NCI-H1417 (cell line): Measurements from ENCODE around the gene EBF3.

Source experiments
- DNase-seq, 3 experiments: peaks; one replicate each; lab custom pipeline; 2025; lab: John Stamatoyannopoulos, UW

Gene EBF3

DNA sequence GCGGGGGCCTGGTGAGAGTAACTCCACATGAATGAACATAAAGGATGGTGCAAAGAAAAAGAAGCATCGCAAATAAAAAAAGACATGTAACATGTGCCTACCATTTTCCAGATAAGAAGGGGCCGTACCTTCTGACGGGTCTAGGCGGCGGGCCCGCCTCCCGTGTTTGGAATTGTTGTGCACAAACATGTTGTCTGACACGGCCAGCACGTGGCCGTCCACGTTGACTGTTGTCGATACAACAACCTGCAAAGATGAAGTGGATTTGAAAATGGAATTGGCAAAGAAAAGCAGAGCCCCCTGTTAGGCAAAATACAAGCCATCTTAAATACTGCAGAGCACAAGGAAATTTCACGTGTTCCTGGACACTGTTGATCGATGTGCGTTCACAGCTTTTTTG lies 90.7 kb downstream of the EBF3 start:
- DNase-seq, result no peak

DNA sequence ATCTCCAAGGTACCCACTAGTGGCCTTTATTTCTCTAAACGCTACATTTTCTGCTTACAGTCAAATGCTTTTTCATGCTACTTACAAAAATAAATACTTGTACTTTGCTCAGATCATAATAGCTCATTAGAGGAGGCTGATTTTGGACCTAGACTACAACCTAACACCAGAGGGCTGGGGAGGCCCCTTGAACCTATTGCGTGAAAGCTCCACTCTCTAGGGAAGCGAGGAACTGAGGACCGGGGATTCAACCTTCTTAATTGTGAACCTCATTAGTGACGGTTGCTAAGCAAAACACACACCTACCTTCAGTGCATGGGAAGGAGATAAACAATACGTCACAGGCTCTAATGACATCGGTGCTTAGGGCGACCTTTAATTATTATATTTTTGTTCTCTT lies 92.1 kb downstream of the EBF3 start:
- DNase-seq, result peak in 1 of 3 experiments; percentile 68

DNA sequence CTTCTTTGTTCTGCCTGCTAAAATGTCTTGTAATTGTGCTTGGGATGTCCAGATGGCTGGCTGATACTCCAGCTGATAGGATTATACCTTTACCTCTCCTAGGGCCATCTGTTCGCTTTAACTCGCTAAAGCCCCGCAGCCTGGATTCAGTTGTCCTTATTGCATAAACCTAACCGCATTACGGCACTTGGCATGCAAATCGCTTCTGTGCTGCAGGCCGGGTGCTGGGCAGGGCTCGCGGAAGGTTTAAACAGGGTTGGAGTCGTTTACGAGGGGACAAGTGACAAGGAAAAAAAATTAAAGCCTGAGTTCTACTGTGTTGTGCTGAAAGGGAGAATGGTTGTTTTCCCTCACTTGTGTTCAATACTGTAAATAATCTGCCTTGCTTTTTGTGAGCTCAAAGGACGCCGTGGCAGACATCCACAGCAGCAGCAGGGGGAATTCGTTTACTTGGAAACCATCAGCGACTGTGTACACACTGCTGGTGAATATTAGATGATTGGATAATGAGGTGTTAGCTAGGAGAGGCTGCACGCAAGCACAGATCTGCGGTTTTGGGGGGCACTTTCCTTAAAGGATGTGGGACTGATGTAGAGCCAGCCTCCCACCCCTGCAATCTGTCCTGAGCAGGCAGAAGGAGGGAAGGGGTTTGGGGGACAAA lies 93.0 kb downstream of the EBF3 start:
- peak in 2 of 3 experiments; percentile 78 to 87 for DNase-seq

DNA sequence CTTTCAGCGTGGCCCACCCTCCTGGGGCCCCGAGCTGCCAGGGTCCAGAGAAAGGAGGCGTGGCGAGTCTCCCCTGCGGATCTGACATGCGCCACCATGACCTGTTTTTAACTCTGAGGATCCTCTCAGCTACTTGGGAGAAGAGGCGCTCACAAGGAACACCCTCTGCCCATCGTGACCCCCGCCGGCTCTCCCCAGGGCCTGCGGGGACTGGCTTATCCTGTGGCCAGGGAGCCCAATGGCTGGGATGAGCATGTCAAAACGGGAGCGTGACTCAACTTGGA lies 93.7 kb downstream of the EBF3 start:
- no peak for DNase-seq

DNA sequence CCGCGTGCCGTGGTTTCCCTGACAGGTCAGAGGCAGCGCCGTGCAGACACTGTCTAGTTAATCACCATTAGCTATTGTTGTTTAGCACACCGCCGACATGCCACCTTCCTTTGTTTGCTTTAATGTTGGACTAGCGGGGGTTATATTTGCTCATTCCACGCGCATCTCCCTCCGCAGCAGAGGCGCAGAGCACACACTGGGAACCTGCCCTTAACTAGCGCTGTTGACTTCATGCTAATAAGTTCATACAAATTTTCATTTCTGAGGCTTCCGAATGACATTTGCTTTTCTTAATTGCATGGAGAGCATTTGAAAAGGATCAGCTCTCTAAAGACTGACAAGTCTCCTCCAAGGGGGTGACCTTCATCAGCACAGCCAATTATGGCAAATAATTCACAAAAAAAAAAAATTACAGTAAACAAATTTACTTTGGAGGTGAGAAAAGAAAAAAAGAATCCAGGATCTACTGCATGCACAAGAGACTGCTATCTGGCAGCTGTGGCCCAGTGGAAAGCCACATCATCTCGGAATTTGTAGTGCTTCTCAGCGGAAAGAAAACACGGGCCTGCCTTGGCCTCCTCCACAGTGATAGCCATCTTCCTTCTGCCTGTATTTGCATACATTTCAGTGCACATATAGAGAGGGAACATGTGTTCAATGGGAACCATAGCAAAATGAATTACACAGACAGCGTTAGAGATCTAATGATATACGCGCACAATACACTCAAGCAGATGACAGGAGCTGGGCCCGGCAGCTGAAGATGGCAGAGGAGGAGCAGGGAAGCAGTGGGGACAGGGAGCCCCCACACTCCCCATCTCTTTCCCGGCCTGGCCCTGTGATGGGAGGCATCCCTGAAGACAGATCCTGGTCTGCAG lies 94.2 kb downstream of the EBF3 start:
- DNase-seq, result peak in 2 of 3 experiments; percentile 65 to 83

DNA sequence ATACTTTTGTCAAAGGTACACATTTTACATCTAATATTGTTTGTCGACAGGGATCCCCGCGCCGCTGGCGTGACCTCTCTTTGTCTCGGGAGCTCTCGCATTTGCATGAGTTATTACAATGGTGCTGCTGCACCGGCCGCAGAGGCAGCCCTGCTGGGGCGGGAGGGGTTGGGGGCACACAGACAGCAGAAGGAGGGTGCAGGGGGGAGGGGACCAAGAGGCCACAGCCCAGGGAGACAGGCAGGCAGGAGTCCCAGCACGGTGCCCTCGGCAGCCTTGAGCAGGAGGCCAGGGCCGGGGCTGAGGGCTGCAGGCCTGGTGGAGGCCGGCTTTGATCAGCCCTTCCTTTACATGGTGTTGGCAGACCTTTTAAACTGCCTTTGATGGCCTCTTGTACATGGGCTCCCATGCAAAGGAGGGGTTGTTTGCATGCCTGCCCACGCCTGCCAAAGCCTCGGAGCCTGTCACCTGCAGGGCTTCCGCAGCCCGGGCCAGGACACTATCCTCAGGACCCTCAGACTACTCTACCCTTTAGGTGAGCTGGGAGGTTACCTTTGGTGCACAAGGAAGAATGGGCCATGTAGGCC lies 95.5 kb downstream of the EBF3 start:
- no peak for DNase-seq

DNA sequence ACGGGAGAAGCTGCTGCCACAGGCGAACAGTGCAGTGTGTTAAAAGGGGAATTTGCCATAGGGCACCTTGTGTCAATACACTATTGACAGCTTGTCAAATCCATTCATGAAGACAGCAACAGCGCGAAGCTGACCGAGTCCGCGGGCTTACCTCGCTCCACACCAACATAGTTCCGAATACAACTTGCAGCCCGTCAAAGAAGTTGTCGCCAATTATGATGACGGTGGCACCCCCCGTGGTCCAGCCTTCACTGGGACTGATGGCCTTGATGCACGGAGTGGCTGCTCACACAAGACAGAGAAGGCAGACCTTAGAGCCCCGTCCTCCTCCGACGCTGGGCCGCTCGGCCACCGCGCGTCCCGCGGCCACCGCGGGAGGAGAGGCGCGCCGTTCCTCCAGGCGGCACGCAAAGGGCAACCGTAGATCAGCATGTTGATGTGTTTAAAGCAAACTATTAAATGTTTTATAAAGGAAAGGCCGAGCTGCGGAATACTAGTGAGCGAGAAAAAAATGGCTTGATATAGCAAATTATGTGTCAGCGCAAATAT lies 96.4 kb downstream of the EBF3 start:
- DNase-seq, result no peak

DNA sequence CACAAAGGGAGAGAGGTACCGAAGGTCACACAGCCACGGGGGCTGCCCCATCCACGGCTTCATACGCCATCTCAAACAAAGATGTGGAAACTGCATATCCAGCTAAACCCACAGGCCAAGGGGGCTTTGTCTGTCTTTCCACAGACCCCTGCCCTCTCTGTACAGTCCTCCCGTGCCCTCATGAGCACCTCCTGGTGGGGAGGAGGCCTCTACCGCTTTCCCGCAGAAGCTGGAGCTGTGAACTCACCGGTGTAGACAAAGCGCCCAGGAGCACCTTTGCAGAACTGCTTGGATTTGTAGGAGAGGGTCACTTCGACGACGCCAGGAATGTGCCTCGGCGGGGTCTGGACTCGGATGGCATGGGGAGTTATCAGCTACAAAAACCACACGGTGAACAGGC lies 97.2 kb downstream of the EBF3 start:
- no peak for DNase-seq

DNA sequence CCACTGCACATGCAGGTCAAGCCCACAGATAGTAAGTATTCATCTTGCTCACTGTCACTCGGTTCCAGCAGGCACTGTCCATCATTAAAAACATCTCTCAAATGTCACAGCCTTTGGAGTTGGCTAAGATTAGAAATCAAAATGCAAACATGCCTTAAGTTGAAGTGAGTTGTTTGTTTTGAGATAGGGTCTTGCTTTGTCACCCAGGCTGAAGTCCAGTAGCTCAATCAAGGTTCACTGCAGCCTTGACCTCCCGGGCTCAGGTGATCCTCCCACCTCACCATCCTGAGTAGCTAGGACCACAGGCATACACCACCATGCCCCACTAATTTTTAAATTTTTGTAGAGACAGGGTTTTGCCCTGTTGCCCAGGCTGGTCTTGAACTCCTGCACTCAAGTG lies 98.1 kb downstream of the EBF3 start:
- DNase-seq, result no peak

DNA sequence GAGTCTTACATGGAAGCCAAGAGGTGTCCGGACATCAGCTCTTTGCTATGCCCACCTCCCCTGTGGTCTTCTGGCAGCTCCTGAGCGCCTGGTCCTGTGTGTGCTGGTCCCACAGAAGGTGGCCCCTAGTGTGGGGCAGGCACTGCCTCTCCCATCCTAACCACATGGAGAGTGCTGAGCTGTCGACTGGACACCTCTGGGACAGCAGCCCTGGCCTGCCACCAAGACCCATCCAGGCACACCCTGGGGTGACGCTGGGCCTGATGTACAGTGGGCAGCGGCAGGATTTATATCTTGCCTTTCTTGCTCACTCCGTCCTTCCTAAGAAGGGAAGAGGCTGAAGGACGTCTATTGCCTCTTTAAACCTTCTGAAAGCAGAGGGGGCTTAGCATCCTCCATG lies 98.7 kb downstream of the EBF3 start:
- no peak for DNase-seq

DNA sequence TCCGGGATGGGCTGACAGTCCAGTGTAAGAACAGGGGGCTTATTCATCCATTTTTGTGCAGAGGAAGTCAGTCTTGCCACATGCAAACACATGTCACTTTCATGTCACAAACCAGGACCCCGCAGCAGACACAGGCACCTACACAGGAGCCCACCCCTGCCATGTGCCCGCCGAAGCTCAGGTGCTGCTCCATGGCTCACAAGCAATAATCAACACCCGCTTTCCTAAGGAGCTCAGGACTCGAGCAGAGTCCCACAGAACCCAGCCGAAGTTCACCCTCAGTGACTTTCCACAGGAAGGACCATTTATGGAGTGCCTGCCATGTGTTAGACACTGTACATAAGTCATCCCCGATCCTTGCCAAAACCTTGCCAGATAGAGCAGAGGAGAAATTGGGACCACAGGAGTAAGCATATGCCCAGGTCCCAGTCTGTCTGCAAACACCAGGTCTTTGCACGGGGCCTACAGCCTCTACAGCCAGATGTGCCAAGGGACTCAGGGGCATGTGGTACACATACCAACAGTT lies 99.4 kb downstream of the EBF3 start:
- DNase-seq, result no peak

DNA sequence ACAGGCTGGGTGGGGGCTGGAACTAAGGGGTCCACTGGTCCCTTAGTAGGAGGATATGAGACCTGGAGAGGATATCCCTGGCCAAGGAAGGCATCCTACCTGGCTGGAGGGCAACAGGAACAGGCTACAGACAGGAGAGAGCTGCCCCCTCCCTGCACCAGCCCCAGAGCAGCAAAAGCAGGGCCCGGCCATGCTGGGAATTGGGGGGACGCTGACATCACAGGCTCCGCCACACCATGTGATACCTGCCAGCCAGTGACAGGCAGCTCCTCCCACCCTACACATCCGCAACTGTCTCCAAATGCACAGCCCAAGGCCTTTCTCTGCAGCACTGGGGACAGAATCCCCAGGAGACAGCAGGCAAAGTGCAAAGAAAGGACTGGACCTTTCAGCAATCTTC lies 100.0 kb downstream of the EBF3 start:
- DNase-seq, result no peak

DNA sequence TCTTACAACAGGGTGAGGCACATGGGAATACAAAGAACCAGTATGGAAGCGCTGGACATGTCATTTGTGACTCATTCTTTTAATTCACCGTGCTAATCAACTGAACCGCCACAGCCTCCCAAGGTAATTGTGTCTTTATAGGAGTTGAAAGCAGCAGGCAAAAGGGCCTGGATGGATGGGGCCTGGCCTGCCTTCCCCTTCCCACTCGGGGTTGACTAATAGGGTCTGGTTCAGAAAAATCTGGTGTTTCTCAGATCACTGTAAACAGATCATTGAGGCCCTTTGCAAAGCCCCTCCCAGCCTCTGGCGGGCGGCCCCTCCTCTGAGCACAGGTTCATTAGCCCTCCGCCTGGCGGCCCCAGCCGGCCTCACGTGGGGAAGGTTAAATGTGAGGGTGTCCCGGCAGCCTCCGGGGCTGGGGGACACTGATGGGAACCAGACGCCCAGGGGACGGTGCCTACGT lies 100.8 kb downstream of the EBF3 start:
- DNase-seq, result peak in 2 of 3 experiments; percentile 19 to 66

DNA sequence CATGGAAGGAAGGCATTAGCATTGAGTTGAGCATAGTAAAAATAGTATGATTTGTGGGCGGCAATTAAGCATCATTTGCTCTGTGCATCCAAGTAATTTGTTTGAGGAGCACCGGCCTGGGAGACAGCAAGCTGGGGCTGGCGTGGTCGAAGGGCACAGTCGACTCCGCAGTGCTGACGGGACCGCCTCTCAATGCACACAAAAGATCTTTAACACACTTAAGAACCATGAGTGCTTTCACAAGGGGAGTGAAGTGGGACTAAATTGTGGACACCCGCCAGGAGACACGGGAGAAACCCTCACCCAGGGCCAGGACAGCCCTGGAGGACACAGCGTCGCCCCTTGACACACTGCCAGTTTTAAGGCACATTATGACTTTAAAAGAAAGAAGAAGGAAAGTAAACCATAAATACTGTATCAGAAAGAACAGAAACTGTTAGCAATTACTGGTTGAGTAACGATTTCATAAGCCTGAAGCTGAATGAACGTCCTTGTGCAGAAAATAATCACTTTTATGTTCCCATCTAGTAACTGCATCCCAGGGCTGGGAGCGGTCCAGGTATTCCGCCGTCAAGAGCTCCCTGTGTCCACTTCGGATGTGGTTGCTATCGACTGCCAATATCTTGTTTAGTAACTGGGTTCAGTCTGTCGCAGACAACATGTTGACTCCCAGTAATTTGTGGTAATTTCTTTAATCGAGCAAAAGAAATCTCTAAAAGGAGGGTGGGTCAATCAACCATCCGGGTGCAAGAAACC lies 102.1 kb downstream of the EBF3 start:
- DNase-seq, result peak; percentile 20 to 73 (median 43)

DNA sequence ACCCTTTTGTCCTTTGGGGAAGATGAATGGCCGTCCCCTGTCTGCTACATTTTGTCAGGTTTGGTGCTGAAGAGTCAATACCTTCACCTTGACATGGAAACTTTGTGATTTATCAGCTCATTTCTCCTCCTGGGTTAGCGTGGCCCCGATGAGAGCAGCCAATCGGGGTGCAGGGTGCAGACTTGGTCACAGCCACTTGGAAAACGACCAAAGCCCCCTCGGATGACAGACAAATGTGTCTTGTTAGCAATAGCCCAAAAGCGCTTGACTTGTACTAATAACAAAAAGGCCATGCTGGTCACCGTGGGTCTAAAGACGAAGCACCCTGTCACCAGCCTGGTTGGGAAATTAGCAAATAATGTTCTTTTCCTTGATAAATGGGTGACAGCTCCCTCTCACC lies 103.7 kb downstream of the EBF3 start:
- DNase-seq, result no peak

DNA sequence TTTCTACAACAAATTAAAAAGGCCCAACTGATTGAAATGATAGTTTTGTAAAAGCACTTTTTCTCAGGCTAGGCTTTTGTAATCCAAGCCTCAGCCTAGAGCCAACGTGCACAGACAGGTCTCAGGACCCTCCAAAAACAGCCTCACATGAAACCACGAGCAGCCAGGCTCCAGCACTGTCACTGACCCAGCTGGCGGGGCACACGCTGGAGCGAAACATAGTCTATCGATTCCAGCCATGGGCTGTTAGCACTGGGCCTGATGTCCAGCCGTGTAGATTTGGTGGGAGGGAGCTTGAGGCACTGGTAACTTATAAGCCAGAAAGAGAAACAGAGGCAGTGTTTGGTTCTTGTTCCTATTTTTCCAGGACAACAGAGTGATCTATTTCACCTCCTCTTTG lies 104.5 kb downstream of the EBF3 start:
- DNase-seq, result no peak

DNA sequence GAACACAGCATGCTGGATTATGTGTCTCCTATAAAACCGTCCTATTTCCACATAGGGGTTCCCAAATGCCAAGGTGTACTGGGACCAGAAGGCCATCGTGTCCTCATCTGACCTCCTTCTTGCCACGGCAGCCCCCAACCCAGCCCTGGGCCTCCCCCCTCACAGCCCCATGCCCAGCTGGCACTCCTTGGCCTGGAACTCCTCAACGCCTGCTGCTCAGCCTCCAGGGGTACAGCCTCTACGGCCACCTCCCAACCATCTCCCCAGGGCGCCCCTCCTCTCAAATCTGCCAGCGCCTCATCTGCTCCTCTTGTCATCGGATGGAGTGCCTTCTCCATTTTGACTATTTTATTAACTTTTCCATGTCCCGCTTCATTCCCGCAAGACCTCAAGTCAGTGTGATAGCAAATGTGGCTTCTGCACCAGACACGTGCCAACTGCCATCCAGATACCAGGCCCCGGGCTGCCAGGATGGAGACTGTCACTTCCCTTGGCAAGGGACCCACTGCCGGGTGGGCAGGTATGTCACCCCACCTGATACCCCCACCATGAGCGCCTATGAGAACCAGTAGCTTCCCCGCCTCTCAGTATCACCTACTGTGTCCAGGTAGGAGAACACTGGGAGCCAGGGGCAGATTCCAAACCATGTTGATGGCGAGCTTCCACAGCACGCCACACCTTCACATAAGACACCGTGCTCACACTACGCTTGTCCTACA lies 106.7 kb downstream of the EBF3 start:
- no peak for DNase-seq

DNA sequence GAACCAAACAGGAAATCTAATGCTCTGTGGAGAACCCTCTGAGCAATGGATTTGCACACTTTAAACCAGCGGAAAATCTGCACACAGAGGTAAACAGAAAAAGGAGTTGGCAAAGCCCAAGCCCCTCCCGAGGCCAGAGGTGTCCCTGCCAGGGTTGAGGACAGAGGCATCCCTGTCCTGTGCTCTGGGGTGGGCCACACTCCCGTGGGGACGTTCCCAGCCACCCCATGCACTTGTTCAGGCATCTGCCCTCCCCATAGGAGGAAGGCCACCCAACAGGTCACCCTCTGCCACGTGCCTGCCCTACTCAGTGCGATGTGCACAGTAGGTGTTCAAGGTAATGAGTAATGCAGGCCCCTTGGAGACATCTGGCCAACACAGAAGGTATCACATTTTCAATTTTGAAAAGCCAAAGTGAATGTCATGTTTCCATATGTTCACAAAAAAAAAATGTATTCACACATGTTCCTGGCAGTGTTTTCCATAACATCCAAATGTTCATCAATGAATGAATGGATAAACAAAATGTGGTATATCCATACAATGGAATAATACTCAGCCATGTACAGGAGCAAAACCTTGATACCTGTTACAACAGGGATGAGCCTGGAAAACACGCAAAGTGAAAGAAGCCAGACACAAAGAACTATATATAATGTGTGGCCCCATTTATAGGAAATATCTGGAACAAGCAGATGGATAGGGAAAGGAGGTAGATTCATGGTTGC lies 108.1 kb downstream of the EBF3 start:
- DNase-seq, result no peak

DNA sequence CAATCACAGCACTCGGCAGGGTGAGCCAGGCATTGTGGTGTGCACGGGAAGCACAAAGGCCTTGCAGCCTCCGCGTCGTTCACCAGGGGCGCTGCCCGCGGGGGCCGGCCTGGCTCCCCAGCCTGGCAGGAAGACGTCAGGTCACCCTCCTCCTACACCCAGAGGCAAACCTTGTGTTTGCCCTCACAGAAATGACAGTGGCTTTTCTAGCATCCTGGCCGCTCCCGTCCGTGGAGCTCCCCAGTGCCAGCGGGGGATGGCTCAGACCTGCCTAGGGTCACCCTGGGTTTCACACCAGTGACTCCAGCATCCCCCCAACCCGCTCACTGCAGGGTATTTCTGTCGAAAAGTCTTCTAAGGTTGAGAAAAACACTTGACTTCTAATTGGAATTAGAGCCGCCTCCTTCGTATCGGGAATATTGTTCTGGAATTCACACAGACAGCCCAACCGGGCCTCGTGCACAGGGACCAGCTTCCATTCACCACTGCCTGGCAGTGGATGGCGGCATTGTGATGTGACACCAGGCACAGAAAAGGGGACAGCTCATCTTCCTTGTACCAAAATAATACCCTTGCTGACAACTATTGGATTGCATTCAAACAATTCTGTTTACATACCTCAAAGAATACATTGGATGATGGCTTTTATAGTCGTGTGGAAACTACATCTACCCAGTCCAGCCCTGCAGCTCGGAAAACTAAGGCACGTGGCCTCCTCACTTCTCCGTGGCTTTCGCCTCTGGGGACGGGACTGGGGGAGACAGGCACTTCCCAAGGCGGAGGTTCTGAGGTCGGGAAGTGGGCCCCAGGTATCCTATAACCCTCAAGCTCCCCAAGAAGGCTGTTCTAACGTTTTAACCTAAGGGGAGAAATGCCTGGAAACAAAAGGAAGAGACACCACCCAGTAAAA lies 109.0 kb downstream of the EBF3 start:
- no peak for DNase-seq

DNA sequence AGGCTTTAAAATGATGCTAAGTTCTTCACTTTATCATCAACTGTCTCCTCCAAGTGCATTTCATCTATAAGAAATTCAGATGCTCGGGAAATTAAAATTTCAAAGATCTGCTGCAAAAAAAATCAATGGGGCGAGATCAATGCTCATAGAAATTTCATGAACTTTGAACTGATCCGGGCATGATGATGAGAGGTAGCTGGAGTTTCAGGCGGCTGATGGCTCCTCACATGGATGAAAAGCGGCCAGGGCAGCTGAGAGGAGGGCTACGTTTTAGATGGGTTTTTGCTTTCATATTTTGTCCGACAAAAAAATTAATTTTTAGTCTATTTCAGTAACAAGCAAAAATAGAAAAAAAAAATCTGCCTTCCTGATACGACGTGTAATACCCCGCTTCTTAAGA lies 109.9 kb downstream of the EBF3 start:
- DNase-seq, result no peak
